ENCODE data around the gene YBX1. TPM values are rescaled to one million over a fixed set of nuclear protein-coding genes. Genes with fewer than 3 reads are reported as not detected.

YBX1 gene
- total RNA-seq, 1 experiment from 2014 or later: 1,098 TPM

DNA sequence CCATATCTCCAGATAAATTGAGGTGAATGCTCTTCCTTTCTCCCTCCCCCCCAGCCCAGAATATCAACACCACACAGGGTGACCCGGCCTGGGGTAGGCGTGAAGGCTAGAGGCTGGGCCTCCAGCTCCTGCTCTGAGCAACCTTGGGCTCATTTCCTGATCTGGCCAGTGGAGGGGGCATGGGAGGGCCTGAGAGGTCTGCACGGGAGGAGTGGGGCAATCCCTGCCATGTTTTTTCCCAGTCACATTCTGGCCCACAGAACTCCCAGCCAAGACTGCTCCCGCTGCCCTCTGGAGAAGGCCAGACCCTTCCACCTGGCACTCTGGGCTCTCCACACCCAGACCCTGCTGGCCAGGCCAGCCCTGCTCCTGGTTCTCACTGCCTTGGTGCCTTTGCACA is 53.9 kb downstream of the YBX1 start (continued):
- TF ChIP-seq MYBL2 (CRISPR knock-in tag; IDR thresholded peaks at IDR 0.05) (no peak), ZNF121 (CRISPR knock-in tag; IDR thresholded peaks at IDR 0.05) (no peak), ETV6 (CRISPR knock-in tag; IDR thresholded peaks at IDR 0.05) (no peak)
- TF ChIP-seq, protein P1, sequence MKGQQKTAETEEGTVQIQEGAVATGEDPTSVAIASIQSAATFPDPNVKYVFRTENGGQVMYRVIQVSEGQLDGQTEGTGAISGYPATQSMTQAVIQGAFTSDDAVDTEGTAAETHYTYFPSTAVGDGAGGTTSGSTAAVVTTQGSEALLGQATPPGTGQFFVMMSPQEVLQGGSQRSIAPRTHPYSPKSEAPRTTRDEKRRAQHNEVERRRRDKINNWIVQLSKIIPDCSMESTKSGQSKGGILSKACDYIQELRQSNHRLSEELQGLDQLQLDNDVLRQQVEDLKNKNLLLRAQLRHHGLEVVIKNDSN (CRISPR knock-in tag; IDR thresholded peaks at IDR 0.05): no peak
- TF ChIP-seq, protein P2, sequence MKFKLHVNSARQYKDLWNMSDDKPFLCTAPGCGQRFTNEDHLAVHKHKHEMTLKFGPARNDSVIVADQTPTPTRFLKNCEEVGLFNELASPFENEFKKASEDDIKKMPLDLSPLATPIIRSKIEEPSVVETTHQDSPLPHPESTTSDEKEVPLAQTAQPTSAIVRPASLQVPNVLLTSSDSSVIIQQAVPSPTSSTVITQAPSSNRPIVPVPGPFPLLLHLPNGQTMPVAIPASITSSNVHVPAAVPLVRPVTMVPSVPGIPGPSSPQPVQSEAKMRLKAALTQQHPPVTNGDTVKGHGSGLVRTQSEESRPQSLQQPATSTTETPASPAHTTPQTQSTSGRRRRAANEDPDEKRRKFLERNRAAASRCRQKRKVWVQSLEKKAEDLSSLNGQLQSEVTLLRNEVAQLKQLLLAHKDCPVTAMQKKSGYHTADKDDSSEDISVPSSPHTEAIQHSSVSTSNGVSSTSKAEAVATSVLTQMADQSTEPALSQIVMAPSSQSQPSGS (CRISPR knock-in tag; IDR thresholded peaks at IDR 0.05; ENCODE audit: borderline replicate concordance, low read depth): no peak
- TF ChIP-seq, protein P3, sequence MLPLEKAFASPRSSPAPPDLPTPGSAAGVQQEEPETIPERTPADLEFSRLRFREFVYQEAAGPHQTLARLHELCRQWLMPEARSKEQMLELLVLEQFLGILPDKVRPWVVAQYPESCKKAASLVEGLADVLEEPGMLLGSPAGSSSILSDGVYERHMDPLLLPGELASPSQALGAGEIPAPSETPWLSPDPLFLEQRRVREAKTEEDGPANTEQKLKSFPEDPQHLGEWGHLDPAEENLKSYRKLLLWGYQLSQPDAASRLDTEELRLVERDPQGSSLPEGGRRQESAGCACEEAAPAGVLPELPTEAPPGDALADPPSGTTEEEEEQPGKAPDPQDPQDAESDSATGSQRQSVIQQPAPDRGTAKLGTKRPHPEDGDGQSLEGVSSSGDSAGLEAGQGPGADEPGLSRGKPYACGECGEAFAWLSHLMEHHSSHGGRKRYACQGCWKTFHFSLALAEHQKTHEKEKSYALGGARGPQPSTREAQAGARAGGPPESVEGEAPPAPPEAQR (CRISPR knock-in tag; IDR thresholded peaks at IDR 0.05): no peak

DNA sequence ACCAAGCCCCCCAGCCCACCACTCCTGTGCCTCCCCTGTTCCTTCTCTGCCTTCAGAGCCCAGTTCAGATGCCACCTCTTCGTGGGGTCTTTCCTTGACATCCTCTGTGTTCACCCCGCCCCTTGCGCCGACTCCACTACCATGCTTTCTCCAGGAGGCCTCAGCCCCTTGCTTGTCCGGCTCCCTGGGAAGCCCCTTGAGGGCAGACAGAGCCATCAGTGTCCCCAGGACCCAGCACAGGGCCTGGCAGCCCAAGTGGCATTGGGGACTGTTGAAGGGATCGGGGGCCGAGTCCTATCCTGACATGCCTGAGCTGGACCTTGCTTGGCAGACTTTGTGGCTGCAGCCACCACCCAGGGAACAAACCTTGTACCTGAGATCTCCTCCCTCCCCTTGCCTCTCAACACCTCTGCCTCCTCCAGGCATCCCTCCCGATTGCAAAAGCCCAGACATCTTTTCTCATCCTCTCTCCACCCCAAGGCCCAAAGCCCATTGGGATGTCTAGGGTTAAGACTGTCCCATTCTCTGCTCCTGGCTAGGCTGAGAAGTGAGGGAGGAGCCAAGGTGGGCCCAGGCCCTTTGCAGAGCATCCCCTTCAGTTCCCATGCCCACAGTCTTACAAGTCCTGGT is 54.5 kb downstream of the YBX1 start:
- ChIA-PET POLR2A (no interaction called here), CTCF (interaction anchor here (0.8 to 2.5 kb wide), 10 partner anchors 10 to 159 kb away, joined by 3 to 13 read pairs (median 3); partner anchors contain the start of genes PPIH and ZNF691)
- Mint-ChIP-seq H3K27ac (peak overlapping the region; percentile 15; the same call in 1 of the 2 replicates), H3K27me3 (ENCODE audit: low read depth) (no peaks in the 10 kb centered on the region), H3K4me1 (peaks cover 34% of the 10 kb centered on the region), H3K9me3 (no peaks in the 10 kb centered on the region), H3K36me3 (no peaks in the 10 kb centered on the region), H3K4me3 (no peak overlapping the region)
- no peak for ATAC-seq
- DNase-seq (ENCODE audit: low spot score): no peak
- TF ChIP-seq, protein P4, sequence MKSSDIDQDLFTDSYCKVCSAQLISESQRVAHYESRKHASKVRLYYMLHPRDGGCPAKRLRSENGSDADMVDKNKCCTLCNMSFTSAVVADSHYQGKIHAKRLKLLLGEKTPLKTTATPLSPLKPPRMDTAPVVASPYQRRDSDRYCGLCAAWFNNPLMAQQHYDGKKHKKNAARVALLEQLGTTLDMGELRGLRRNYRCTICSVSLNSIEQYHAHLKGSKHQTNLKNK (CRISPR knock-in tag; IDR thresholded peaks at IDR 0.05): no peak
- TF ChIP-seq, protein P5, sequence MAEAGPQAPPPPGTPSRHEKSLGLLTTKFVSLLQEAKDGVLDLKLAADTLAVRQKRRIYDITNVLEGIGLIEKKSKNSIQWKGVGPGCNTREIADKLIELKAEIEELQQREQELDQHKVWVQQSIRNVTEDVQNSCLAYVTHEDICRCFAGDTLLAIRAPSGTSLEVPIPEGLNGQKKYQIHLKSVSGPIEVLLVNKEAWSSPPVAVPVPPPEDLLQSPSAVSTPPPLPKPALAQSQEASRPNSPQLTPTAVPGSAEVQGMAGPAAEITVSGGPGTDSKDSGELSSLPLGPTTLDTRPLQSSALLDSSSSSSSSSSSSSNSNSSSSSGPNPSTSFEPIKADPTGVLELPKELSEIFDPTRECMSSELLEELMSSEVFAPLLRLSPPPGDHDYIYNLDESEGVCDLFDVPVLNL (CRISPR knock-in tag; IDR thresholded peaks at IDR 0.05; ENCODE audit: borderline replicate concordance, low read depth): no peak
- TF ChIP-seq JUN (CRISPR knock-in tag; IDR thresholded peaks at IDR 0.05): no peak
- no peak for TF ChIP-seq NR3C1 (CRISPR knock-in tag; conservative IDR thresholded peaks at IDR 0.05; ENCODE audit: low read depth)
- TF ChIP-seq, protein P6, sequence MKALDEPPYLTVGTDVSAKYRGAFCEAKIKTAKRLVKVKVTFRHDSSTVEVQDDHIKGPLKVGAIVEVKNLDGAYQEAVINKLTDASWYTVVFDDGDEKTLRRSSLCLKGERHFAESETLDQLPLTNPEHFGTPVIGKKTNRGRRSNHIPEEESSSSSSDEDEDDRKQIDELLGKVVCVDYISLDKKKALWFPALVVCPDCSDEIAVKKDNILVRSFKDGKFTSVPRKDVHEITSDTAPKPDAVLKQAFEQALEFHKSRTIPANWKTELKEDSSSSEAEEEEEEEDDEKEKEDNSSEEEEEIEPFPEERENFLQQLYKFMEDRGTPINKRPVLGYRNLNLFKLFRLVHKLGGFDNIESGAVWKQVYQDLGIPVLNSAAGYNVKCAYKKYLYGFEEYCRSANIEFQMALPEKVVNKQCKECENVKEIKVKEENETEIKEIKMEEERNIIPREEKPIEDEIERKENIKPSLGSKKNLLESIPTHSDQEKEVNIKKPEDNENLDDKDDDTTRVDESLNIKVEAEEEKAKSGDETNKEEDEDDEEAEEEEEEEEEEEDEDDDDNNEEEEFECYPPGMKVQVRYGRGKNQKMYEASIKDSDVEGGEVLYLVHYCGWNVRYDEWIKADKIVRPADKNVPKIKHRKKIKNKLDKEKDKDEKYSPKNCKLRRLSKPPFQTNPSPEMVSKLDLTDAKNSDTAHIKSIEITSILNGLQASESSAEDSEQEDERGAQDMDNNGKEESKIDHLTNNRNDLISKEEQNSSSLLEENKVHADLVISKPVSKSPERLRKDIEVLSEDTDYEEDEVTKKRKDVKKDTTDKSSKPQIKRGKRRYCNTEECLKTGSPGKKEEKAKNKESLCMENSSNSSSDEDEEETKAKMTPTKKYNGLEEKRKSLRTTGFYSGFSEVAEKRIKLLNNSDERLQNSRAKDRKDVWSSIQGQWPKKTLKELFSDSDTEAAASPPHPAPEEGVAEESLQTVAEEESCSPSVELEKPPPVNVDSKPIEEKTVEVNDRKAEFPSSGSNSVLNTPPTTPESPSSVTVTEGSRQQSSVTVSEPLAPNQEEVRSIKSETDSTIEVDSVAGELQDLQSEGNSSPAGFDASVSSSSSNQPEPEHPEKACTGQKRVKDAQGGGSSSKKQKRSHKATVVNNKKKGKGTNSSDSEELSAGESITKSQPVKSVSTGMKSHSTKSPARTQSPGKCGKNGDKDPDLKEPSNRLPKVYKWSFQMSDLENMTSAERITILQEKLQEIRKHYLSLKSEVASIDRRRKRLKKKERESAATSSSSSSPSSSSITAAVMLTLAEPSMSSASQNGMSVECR (CRISPR knock-in tag; IDR thresholded peaks at IDR 0.05; ENCODE audit: borderline replicate concordance): no peak
- TF ChIP-seq HMGA2 (CRISPR knock-in tag; IDR thresholded peaks at IDR 0.05): no peak
- TF ChIP-seq, protein P7, sequence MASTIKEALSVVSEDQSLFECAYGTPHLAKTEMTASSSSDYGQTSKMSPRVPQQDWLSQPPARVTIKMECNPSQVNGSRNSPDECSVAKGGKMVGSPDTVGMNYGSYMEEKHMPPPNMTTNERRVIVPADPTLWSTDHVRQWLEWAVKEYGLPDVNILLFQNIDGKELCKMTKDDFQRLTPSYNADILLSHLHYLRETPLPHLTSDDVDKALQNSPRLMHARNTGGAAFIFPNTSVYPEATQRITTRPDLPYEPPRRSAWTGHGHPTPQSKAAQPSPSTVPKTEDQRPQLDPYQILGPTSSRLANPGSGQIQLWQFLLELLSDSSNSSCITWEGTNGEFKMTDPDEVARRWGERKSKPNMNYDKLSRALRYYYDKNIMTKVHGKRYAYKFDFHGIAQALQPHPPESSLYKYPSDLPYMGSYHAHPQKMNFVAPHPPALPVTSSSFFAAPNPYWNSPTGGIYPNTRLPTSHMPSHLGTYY (CRISPR knock-in tag; IDR thresholded peaks at IDR 0.05): no peak
- TF ChIP-seq, protein P8, sequence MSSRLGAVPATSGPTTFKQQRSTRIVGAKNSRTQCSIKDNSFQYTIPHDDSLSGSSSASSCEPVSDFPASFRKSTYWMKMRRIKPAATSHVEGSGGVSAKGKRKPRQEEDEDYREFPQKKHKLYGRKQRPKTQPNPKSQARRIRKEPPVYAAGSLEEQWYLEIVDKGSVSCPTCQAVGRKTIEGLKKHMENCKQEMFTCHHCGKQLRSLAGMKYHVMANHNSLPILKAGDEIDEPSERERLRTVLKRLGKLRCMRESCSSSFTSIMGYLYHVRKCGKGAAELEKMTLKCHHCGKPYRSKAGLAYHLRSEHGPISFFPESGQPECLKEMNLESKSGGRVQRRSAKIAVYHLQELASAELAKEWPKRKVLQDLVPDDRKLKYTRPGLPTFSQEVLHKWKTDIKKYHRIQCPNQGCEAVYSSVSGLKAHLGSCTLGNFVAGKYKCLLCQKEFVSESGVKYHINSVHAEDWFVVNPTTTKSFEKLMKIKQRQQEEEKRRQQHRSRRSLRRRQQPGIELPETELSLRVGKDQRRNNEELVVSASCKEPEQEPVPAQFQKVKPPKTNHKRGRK (CRISPR knock-in tag; IDR thresholded peaks at IDR 0.05; ENCODE audit: borderline replicate concordance): no peak
- no peak for TF ChIP-seq SMAD3 (CRISPR knock-in tag; IDR thresholded peaks at IDR 0.05; ENCODE audit: borderline replicate concordance)
- TF ChIP-seq CBFB (CRISPR knock-in tag; IDR thresholded peaks at IDR 0.05; ENCODE audit: low read depth): no peak
- TF ChIP-seq ZNF121 (CRISPR knock-in tag; IDR thresholded peaks at IDR 0.05): no peak
- TF ChIP-seq, protein P9, sequence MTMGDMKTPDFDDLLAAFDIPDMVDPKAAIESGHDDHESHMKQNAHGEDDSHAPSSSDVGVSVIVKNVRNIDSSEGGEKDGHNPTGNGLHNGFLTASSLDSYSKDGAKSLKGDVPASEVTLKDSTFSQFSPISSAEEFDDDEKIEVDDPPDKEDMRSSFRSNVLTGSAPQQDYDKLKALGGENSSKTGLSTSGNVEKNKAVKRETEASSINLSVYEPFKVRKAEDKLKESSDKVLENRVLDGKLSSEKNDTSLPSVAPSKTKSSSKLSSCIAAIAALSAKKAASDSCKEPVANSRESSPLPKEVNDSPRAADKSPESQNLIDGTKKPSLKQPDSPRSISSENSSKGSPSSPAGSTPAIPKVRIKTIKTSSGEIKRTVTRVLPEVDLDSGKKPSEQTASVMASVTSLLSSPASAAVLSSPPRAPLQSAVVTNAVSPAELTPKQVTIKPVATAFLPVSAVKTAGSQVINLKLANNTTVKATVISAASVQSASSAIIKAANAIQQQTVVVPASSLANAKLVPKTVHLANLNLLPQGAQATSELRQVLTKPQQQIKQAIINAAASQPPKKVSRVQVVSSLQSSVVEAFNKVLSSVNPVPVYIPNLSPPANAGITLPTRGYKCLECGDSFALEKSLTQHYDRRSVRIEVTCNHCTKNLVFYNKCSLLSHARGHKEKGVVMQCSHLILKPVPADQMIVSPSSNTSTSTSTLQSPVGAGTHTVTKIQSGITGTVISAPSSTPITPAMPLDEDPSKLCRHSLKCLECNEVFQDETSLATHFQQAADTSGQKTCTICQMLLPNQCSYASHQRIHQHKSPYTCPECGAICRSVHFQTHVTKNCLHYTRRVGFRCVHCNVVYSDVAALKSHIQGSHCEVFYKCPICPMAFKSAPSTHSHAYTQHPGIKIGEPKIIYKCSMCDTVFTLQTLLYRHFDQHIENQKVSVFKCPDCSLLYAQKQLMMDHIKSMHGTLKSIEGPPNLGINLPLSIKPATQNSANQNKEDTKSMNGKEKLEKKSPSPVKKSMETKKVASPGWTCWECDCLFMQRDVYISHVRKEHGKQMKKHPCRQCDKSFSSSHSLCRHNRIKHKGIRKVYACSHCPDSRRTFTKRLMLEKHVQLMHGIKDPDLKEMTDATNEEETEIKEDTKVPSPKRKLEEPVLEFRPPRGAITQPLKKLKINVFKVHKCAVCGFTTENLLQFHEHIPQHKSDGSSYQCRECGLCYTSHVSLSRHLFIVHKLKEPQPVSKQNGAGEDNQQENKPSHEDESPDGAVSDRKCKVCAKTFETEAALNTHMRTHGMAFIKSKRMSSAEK (CRISPR knock-in tag; IDR thresholded peaks at IDR 0.05; ENCODE audit: borderline replicate concordance): no peak
